Panc1 (cell line): Measurements from ENCODE around the gene GPR107. TPM values are rescaled to one million over a fixed set of nuclear protein-coding genes. Genes with fewer than 3 reads are reported as not detected.

Experiments
- ATAC-seq: fragments of 200-7000 bp; cut with Tn5 transposase; 2 replicates; pipeline ENCODE4 v1.9.1; 2020; ENCODE audit warnings: mild to moderate bottlenecking, moderate library complexity
- BruUV-seq: library from RNA; stranded (reverse); fragments of 400-500 nt; replicated peaks from 2 replicates; lab custom pipeline; 2021; lab: Mats Ljungman, UMichigan
- CTCF ChIA-PET: fragments of 300-600 bp; sonication (Branson Sonifier 250); formaldehyde crosslinking; loops from one replicate; lab custom pipeline; 2022; ENCODE audit warnings: antibody characterized with exemption; lab: Charles Lee
- POLR2A ChIA-PET: fragments of 300-600 bp; sonication (Branson Sonifier 250); formaldehyde crosslinking; loops from one replicate; lab custom pipeline; 2022; ENCODE audit warnings: antibody characterized with exemption; lab: Charles Lee
- DNase-seq: peaks from one replicate; pipeline ENCODE4 v3.0.0-alpha.2; 2010; ENCODE audit warnings: low read depth, low spot score
- H3K27ac ChIP-seq: 2 replicates; pipeline ENCODE4 v1.5.1; 2011; ENCODE audit warnings: mild to moderate bottlenecking, low read length, inconsistent platforms
- H3K27me3 ChIP-seq: fragments of 200-500 bp; sonication (Bioruptor generic); 2 replicates; pipeline ENCODE4 v1.6.0; 2014; ENCODE audit warnings: low read length, inconsistent platforms; ENCODE audit not compliant: control insufficient read depth, insufficient read depth
- H3K36me3 ChIP-seq: fragments of 200-500 bp; sonication (Bioruptor generic); 2 replicates; pipeline ENCODE4 v1.5.1; 2014; ENCODE audit warnings: inconsistent platforms, mild to moderate bottlenecking, low read length, moderate library complexity; ENCODE audit not compliant: control insufficient read depth, insufficient read depth
- H3K4me1 ChIP-seq: 2 replicates; pipeline ENCODE4 v1.5.1; 2011; ENCODE audit warnings: inconsistent platforms, mild to moderate bottlenecking, low read length, moderate library complexity; ENCODE audit not compliant: control insufficient read depth, insufficient read depth
- H3K4me3 ChIP-seq, 2 experiments: 2 replicates each; pipeline ENCODE4 v1.5.1; 2011 to 2012; ENCODE audit warnings: low read depth in 2 of 2, low read length in 2 of 2, mild to moderate bottlenecking in 2 of 2, inconsistent platforms in 1 of 2, moderate library complexity in 1 of 2
- H3K9me3 ChIP-seq: fragments of 200-500 bp; sonication (Bioruptor generic); 2 replicates; pipeline ENCODE4 v1.5.1; 2014; ENCODE audit warnings: low read depth, mild to moderate bottlenecking, inconsistent platforms, low read length, moderate library complexity; ENCODE audit not compliant: control insufficient read depth, insufficient read depth
- SIN3A ChIP-seq: IDR thresholded peaks from 2 replicates; pipeline ENCODE4 v1.6.1; 2012; ENCODE audit warnings: low read depth, mild to moderate bottlenecking, low read length, moderate library complexity, borderline replicate concordance; ENCODE audit not compliant: insufficient read depth
- TCF7L2 ChIP-seq: IDR thresholded peaks from 2 replicates; pipeline ENCODE4 v1.6.1; 2011; ENCODE audit warnings: mild to moderate bottlenecking, low read depth, low read length, inconsistent platforms
- in situ Hi-C: cut with HindIII; loops from 2 replicates; pipeline ENCODE4 v1.10.0; 2016; ENCODE audit warnings: low sequenced_read_pairs, low pct_unique_long_range_greater_than_20kb
- intact Hi-C: fragments of 100-400 bp; cut with micrococcal nuclease; formaldehyde crosslinking; loops from one replicate; pipeline ENCODE4 v1.10.0; 2022; ENCODE audit not compliant: unreplicated experiment
- total RNA-seq: library from RNA; stranded (reverse); gene quantifications from one replicate; pipeline ENCODE4 v1.2.1, GENCODE V29; 2021; ENCODE audit not compliant: unreplicated experiment

The GPR107 gene
- total RNA-seq, 1 experiment from 2014 or later = 43.0 TPM

- H3K4me1 ChIP-seq = peaks cover 31% of the 10 kb centered on the region
- in situ Hi-C loops = no loop called here
- H3K27ac ChIP-seq = no peak overlapping the region
- ATAC-seq (no peak), DNase-seq (no peak)
- no peaks in the 10 kb centered on the region for H3K9me3 ChIP-seq
- ChIA-PET CTCF (no interaction called here), POLR2A (no interaction called here)
- no peaks in the 10 kb centered on the region for H3K27me3 ChIP-seq
- no TSS peak for BruUV-seq
- TF ChIP-seq TCF7L2 = no peak
- no peak for TF ChIP-seq SIN3A
- H3K4me3 ChIP-seq = no peak overlapping the region
- intact Hi-C loops = no loop called here
- H3K36me3 ChIP-seq = no peaks in the 10 kb centered on the region
These were observed 135.3 kb downstream of the GPR107 start for GRCh38 chr9:130188860-130189481.

Other genes with a start within 250 kb of the GPR107 start
- gene TOR1A, start 229.8 kb upstream of the GPR107 start, total RNA-seq = 33.6 TPM
- gene C9orf78, start 218.6 kb upstream of the GPR107 start, total RNA-seq = 33.6 TPM
- gene USP20, start 218.4 kb upstream of the GPR107 start, total RNA-seq = 14.4 TPM
- 53.6 TPM for gene FNBP1, start 10.7 kb upstream of the GPR107 start, total RNA-seq
- 31.6 TPM for gene NCS1, start 118.5 kb downstream of the GPR107 start, total RNA-seq
- gene HMCN2, start 211.9 kb downstream of the GPR107 start, total RNA-seq = 0.05 TPM